Stimulated activated naive CD4-positive, alpha-beta T cell treated with Interleukin-2 at 50 U/mL for 16 hours (primary cell): ENCODE data around the gene ZNF268.
"Not testable (repeated sequence)": the region's sequence is repeated elsewhere in the genome, so short reads cannot be mapped to it uniquely, and the experiment has no call there.

Experiments
- DNase-seq: peaks from one replicate; lab custom pipeline; 2025; lab: John Stamatoyannopoulos, UW

The ZNF268 gene

DNA sequence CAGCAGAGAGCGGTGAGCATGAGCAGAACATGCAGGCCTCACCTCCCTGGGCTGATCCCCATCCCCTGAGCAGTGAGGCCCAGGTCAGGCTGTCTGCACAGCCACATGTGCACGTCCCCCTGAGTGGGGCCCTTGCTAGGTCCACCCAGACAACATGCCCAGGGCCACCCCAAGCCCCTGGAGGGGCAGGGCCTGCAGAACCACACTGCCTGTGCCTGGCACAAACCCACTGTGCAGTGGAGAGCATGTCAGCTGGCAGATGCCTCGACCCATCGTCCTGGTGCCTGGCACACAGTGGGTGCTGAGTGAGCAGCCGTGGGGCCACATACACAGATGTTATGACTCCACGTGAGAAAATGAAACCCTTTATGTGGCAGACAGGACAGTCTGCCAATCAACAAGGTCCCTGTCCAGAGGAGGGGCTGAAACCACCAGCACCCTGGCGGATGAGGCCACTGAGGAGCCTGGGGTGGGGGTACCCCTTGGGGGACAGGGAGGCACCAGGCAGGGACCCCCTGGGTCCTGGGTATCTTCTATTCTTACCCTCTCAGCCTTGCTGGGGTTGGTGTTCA lies 46.1 kb downstream of the ZNF268 start:
- no peak for DNase-seq

GRCh38 chr12:133231001-133231400 lies 49.7 kb downstream of the ZNF268 start:
- DNase-seq, result no peak

DNA sequence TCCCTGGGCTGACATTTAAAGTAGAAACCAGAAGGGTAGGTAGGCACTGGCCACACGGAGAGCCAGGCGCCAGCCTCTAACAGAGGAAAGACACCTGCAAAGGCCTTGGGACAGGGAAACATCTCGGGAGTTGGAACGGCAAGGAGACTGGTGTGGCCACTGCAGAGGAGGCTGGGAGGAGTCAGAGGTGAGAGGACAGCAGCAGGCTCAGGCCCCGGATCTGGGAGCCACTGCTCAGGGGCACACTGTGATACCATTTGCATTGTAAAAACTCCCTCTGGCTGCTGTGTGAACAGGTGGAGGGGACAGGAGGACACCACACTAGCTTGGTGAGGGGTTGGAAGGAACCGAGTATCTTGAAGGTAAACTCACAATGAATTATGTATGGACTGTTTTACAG lies 51.7 kb downstream of the ZNF268 start:
- DNase-seq, result no peak

- DNase-seq, result no peak
Measured at GRCh38 chr12:133233993-133234564, 52.8 kb downstream of the ZNF268 start.

DNA sequence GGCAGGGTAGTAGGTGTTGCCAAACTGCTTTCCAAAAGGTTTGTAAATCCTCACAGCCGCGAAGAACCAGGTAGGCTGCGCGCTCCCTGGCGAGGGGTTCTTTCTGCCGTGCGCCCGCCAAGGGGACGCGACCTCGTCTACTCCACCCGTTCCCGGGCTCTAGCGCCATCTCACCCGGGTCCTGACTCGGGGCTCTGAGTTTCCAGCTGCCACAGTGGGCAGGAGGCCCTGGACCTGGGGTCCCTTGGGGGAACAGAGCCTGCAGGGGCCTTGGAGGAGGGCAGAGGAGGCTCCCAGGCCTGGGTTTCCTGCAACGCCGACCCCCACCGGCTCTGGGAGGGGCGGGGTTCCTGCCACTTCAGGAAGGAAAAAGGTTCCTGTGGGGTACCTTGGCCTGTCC lies 53.7 kb downstream of the ZNF268 start:
- no peak for DNase-seq

DNA sequence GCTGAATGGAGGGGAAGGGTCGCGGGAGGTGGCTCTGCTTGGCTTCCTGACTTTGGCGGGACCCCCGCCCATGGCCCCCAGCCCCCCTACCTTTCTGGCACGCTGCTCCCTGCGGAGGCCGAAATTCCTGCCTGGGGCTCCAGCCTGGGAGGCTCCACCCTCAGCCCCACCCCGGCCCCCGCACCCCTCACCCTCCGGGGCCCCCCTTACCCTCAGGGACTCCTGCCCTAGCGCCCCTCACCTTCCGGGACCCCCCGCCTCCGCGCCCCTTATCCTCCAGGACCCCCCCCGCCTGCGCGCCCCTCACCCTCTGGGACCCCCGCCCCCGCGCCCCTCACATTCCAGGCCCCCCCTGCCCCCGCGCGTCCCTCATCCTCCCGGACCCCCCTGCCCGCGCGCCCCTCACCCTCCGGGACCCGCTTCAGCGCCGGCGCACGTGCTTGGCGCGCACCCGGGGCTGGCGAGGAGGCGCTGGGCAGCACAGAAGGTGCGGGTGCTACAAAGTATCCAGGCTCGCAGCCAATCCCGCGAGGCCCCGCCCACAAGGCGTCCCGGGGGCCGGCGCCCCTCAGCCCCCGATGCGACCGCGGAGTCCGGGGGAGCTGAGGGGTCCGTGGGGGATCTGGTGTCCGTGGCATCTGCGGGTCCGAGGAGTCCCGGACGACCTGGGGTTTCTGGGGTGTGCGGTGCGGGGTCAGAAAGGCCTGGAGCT lies 54.3 kb downstream of the ZNF268 start, which contains the start of gene ANHX:
TSS of gene ANHX (minus strand) at position 477 of the 712 bp plus-strand sequence. CDS start 1,521 bp downstream, outside the sequence.
- DNase-seq, result no peak

DNA sequence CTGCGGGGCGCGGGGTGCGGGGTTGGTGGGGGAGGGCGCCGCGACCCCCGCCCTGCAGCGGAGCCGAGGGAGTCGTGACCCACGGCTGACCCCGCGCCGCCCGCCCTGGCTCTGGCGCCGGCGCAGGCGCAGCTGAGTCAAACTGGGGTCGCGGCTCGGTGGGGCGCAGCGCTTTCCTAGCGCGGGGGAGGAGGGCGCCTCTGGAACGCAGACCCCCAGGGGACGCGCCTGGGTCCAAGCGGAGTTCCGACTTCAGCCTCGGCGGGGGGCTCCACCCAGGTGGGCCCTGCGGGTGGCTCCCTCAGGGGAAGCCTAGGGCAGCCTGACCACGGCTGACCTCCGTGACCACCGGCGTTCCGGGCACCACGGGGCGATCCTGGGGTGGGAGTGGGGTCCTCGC lies 54.8 kb downstream of the ZNF268 start:
- no peak for DNase-seq

- no peak for DNase-seq
Measured at GRCh38 chr12:133236556-133236955, 55.3 kb downstream of the ZNF268 start.

- no peak for DNase-seq
Measured at GRCh38 chr12:133251732-133252131, 70.4 kb downstream of the ZNF268 start.

DNA sequence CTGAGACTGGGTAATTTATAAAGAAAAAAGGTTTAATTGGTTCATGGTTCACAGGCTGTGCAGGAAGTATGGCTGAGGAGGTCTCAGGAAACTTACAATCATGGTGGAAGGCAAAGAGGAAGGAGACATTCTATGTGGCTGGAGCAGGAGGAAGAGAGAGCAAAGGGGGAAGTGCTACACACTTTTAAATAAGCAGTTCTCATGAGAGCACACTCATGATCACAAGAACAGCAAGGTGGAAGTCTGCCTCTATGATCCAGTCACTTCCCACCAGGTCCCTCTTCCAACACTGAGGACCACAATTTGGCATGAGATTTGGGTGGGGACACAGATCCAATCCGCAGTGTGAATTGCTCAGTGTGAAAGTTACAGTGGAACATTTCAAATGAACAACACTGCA lies 74.5 kb downstream of the ZNF268 start:
- not testable (repeated sequence) for DNase-seq

DNA sequence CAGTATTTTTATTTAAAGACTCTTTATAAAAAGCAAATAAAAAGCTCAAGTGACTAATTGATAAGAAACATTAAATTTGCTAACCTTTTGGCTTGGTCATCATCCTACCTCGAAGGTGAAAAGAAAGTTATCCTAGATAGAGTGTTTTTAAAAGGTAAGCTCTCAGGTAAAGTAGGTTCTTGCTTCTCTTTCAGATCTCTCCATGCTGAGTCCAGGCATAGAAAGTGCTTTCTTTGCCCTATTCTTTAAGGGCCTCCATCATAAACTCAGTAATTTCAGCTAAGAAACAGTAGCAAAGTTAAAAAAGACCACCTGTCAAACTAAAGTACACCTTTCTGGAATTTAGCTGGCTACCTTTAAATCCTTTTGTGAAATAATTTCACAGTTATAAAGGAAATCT lies 75.0 kb downstream of the ZNF268 start:
- no peak for DNase-seq

DNA sequence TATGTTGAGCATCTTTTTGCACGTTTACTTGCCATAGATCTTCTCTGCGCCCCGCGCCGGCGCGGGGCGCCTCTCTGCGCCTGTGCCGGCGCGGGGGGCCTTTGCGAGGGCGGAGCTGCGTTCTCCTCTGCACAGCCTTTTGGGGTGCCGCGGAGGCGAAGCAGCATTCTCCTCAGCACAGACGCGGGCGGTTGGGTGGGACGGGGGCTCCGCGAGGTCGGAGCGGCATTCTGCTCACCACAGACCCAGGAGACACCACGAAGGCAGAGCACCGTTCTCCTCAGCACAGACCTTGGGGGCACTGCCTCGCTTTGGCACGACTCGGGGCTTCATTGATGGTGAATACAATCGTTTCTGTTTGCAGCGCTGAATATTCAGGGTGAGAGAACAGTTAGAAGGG lies 82.9 kb downstream of the ZNF268 start:
- DNase-seq, result no peak
